PC-3 (cell line): ENCODE results near the gene CCDC24.

Source experiments
- CTCF ChIP-seq: fragments of 300-600 bp; sonication (generic); conservative IDR thresholded peaks from 2 replicates; pipeline ENCODE4 v1.5.1; 2017; ENCODE audit warnings: antibody characterized with exemption, low read depth, mild to moderate bottlenecking, low read length
- EZH2 ChIP-seq: fragments of 300-600 bp; sonication (generic); IDR thresholded peaks from one replicate; pipeline ENCODE4 v1.6.1; 2017; ENCODE audit warnings: antibody characterized with exemption, mild to moderate bottlenecking, low read length; ENCODE audit not compliant: unreplicated experiment
- EZH2phosphoT487 ChIP-seq: fragments of 300-600 bp; sonication (generic); IDR thresholded peaks from 2 replicates; pipeline ENCODE4 v1.6.1; 2018; ENCODE audit warnings: mild to moderate bottlenecking, antibody characterized with exemption, low read length, borderline replicate concordance

GRCh38 chr1:44014365-44015104, 23.1 kb downstream of the CCDC24 start:
- no peak for TF ChIP-seq CTCF
- TF ChIP-seq EZH2: no peak
- no peak for TF ChIP-seq EZH2phosphoT487
